H9 (cell line): ENCODE data around the gene PLA2R1. TPM values are rescaled to one million over a fixed set of nuclear protein-coding genes. Genes with fewer than 3 reads are reported as not detected.

ENCODE experiments used
- DNase-seq: peaks from one replicate; pipeline ENCODE4 v3.0.0-alpha.2; 2017
- H2AFZ ChIP-seq: one replicate; pipeline ENCODE4 v1.6.1; 2013; ENCODE audit warnings: mild to moderate bottlenecking, low read length, control low read depth, moderate library complexity
- H2AK5ac ChIP-seq: 2 replicates; pipeline ENCODE4 v1.6.1; 2013; ENCODE audit warnings: low read length, control low read depth, mixed read lengths; ENCODE audit not compliant: insufficient read length
- H2BK120ac ChIP-seq: one replicate; pipeline ENCODE4 v1.6.1; 2013; ENCODE audit warnings: low read depth, mild to moderate bottlenecking, low read length, control low read depth, inconsistent platforms; ENCODE audit not compliant: poor library complexity, severe bottlenecking
- H2BK12ac ChIP-seq: 2 replicates; pipeline ENCODE4 v1.6.1; 2013; ENCODE audit warnings: low read length, control low read depth, mixed read lengths, low read depth; ENCODE audit not compliant: insufficient read length
- H2BK15ac ChIP-seq: 2 replicates; pipeline ENCODE4 v1.6.1; 2013; ENCODE audit warnings: low read depth, low read length, control low read depth
- H2BK20ac ChIP-seq: one replicate; pipeline ENCODE4 v1.6.1; 2013; ENCODE audit warnings: low read depth, mild to moderate bottlenecking, low read length, control low read depth, inconsistent platforms; ENCODE audit not compliant: poor library complexity, severe bottlenecking
- H2BK5ac ChIP-seq: 2 replicates; pipeline ENCODE4 v1.6.1; 2013; ENCODE audit warnings: low read length, control low read depth, mixed read lengths; ENCODE audit not compliant: insufficient read length
- H3K14ac ChIP-seq: 2 replicates; pipeline ENCODE4 v1.6.1; 2013; ENCODE audit warnings: low read length, control low read depth; ENCODE audit not compliant: insufficient read depth
- H3K18ac ChIP-seq: 2 replicates; pipeline ENCODE4 v1.6.1; 2013; ENCODE audit warnings: low read depth, mild to moderate bottlenecking, mixed read lengths, low read length, control low read depth; ENCODE audit not compliant: insufficient read length
- H3K23ac ChIP-seq: 2 replicates; pipeline ENCODE4 v1.6.1; 2013; ENCODE audit warnings: low read length, control low read depth, mixed read lengths, low read depth; ENCODE audit not compliant: insufficient read length
- H3K23me2 ChIP-seq: 2 replicates; pipeline ENCODE4 v1.6.1; 2013; ENCODE audit warnings: low read depth, mild to moderate bottlenecking, mixed read lengths, low read length, control low read depth; ENCODE audit not compliant: insufficient read length, poor library complexity, severe bottlenecking
- H3K27ac ChIP-seq: 2 replicates; pipeline ENCODE4 v1.5.1; 2013; ENCODE audit warnings: low read length, control low read depth, mixed read lengths, low read depth; ENCODE audit not compliant: insufficient read length
- H3K27me3 ChIP-seq: 2 replicates; pipeline ENCODE4 v1.6.1; 2013; ENCODE audit warnings: low read length, control low read depth, inconsistent platforms; ENCODE audit not compliant: insufficient read depth
- H3K4ac ChIP-seq: 2 replicates; pipeline ENCODE4 v1.6.1; 2013; ENCODE audit warnings: low read depth, mild to moderate bottlenecking, control low read depth, inconsistent platforms, low read length, moderate library complexity
- H3K4me1 ChIP-seq: 2 replicates; pipeline ENCODE4 v1.6.1; 2013; ENCODE audit warnings: low read length, control low read depth, inconsistent platforms; ENCODE audit not compliant: insufficient read depth
- H3K4me2 ChIP-seq: 2 replicates; pipeline ENCODE4 v1.6.1; 2013; ENCODE audit warnings: low read length, control low read depth, mixed read lengths; ENCODE audit not compliant: insufficient read length, insufficient read depth
- H3K56ac ChIP-seq: 2 replicates; pipeline ENCODE4 v1.6.1; 2013; ENCODE audit warnings: low read depth, mild to moderate bottlenecking, mixed read lengths, low read length, control low read depth; ENCODE audit not compliant: insufficient read length
- H3K79me1 ChIP-seq: 2 replicates; pipeline ENCODE4 v1.6.1; 2013; ENCODE audit warnings: low read depth, mild to moderate bottlenecking, moderate library complexity, low read length, control low read depth, inconsistent platforms; ENCODE audit not compliant: insufficient read depth, poor library complexity, severe bottlenecking
- H3K79me2 ChIP-seq: 2 replicates; pipeline ENCODE4 v1.6.1; 2013; ENCODE audit warnings: low read length, control low read depth, inconsistent platforms; ENCODE audit not compliant: insufficient read depth
- H3K9ac ChIP-seq: 2 replicates; pipeline ENCODE4 v1.6.1; 2013; ENCODE audit warnings: low read length, control low read depth, mixed read lengths; ENCODE audit not compliant: insufficient read length; ENCODE audit errors: extremely low read depth
- H3K9me3 ChIP-seq: one replicate; pipeline ENCODE4 v1.6.1; 2013; ENCODE audit warnings: low read depth, low read length, inconsistent platforms; ENCODE audit not compliant: control insufficient read depth
- H3T11ph ChIP-seq: one replicate; pipeline ENCODE4 v1.6.1; 2013; ENCODE audit warnings: mild to moderate bottlenecking, low read length, control low read depth, inconsistent platforms
- H4K20me1 ChIP-seq: one replicate; pipeline ENCODE4 v1.6.1; 2013; ENCODE audit not compliant: control insufficient read depth, insufficient read length, insufficient read depth
- H4K5ac ChIP-seq: 2 replicates; pipeline ENCODE4 v1.6.1; 2013; ENCODE audit warnings: low read depth, mild to moderate bottlenecking, mixed read lengths, low read length, control low read depth; ENCODE audit not compliant: insufficient read length
- H4K8ac ChIP-seq: replicated peaks from 2 replicates; pipeline ENCODE4 v1.6.1; 2013; ENCODE audit warnings: low read length, control low read depth, mixed read lengths, low read depth; ENCODE audit not compliant: insufficient read length
- H4K91ac ChIP-seq: 2 replicates; pipeline ENCODE4 v1.6.1; 2013; ENCODE audit warnings: low read depth, mild to moderate bottlenecking, moderate library complexity, mixed read lengths, low read length, control low read depth; ENCODE audit not compliant: insufficient read length
- H3K27ac Mint-ChIP-seq, 3 experiments: 2 replicates in 2 of 3; 3 replicates in 1 of 3; pipeline ENCODE4 v1.8.0; 2020 to 2021; ENCODE audit warnings: mixed read lengths in 3 of 3, mild to moderate bottlenecking in 1 of 3, moderate library complexity in 1 of 3
- H3K27me3 Mint-ChIP-seq: 2 replicates; pipeline ENCODE4 v1.8.0; 2021; ENCODE audit warnings: low read depth, mild to moderate bottlenecking, moderate library complexity, mixed read lengths
- H3K36me3 Mint-ChIP-seq, 3 experiments: 2 replicates in 2 of 3; 3 replicates in 1 of 3; pipeline ENCODE4 v1.8.0; 2020 to 2021; ENCODE audit warnings: low read depth in 3 of 3, mixed read lengths in 3 of 3; ENCODE audit not compliant: insufficient read depth in 1 of 3
- H3K4me1 Mint-ChIP-seq, 2 experiments: 2 replicates each; pipeline ENCODE4 v1.8.0; 2020; ENCODE audit warnings: mixed read lengths in 2 of 2
- H3K4me3 Mint-ChIP-seq, 2 experiments: 2 replicates in 1 of 2; 3 replicates in 1 of 2; pipeline ENCODE4 v1.8.0; 2020 to 2021; ENCODE audit warnings: mild to moderate bottlenecking in 2 of 2, mixed read lengths in 2 of 2, moderate library complexity in 1 of 2
- H3K9me3 Mint-ChIP-seq, 2 experiments: 2 replicates in 1 of 2; 3 replicates in 1 of 2; pipeline ENCODE4 v1.8.0; 2020; ENCODE audit warnings: mild to moderate bottlenecking in 2 of 2, mixed read lengths in 2 of 2, moderate library complexity in 1 of 2
- WGBS: extraction: QIAGEN DNeasy Blood & Tissue Kit; methylation state at CpG from one replicate; pipeline ENCODE4 v1.1.7; 2013; ENCODE audit warnings: missing lambda C conversion rate, low lambda C conversion rate, mixed read lengths; ENCODE audit not compliant: insufficient read length; ENCODE audit errors: extremely low coverage; 5-methylcytosine and 5-hydroxymethylcytosine counted together
- total RNA-seq: library from RNA; stranded (reverse); gene quantifications from 2 replicates; pipeline ENCODE4 v1.2.1, GENCODE V29; 2021
- TF ChIP-seq, protein P1 (sequence below): fragments of 200-600 bp; sonication (generic); conservative IDR thresholded peaks from 3 replicates; pipeline ENCODE4 v1.8.0; 2021; ENCODE audit warnings: antibody characterized with exemption, mild to moderate bottlenecking

PLA2R1 gene
- total RNA-seq, 1 experiment from 2014 or later, result 0.83 TPM

DNA sequence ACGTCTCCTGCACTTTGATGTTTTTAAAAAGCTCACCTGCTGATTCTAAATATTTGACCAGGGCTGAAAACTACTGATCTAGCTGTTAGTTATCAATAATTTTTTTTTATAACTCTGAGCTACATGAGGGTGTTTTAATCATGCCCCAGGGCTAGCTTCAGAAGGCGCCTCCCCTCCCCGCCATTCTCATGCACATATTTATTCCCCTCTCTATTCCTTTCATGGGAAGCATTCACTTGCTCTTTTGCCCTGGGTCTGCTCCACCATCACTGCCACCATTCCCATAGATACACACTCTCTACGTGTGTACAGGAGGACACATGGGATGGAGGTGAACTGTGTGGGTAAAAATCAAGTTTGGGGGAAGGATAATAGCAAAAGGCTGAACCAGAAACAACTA is 101.0 kb downstream of the PLA2R1 start:
- H3K56ac ChIP-seq, result no peak overlapping the region
- H3K36me3 Mint-ChIP-seq, result no peaks in the 10 kb centered on the region
- WGBS, result no CpG with 5 or more reads among the region's 4 CpGs
- H3K27me3 ChIP-seq, result no peaks in the 10 kb centered on the region
- H2BK20ac ChIP-seq, result no peak overlapping the region
- H2AFZ ChIP-seq, result no peak overlapping the region
- no peaks in the 10 kb centered on the region for H4K20me1 ChIP-seq
- H4K5ac ChIP-seq, result no peak overlapping the region
- no peak overlapping the region for H4K8ac ChIP-seq
- no peak overlapping the region for H4K91ac ChIP-seq
- peaks cover 6% of the 10 kb centered on the region; the same call in 1 of the 2 replicates for H3K4me1 ChIP-seq
- no peaks in the 10 kb centered on the region for H3K9me3 ChIP-seq
- H2BK5ac ChIP-seq, result no peak overlapping the region
- no peak overlapping the region for H3T11ph ChIP-seq
- no peak overlapping the region for H2BK15ac ChIP-seq
- H3K4me2 ChIP-seq, result no peak overlapping the region
- peaks cover 10 to 11% of the 10 kb centered on the region in 2 experiments for H3K4me1 Mint-ChIP-seq
- H3K4me3 Mint-ChIP-seq, result no peak overlapping the region
- H2AK5ac ChIP-seq, result no peak overlapping the region
- no peaks in the 10 kb centered on the region for H3K79me2 ChIP-seq
- H3K14ac ChIP-seq, result no peak overlapping the region
- H3K27ac ChIP-seq, result no peak overlapping the region
- H3K18ac ChIP-seq, result no peak overlapping the region
- no peak overlapping the region for H2BK120ac ChIP-seq
- no peaks in the 10 kb centered on the region for H3K23me2 ChIP-seq
- H3K27ac Mint-ChIP-seq, result 0 out of 7 replicates have a peak overlapping the region, but pooled peaks of 1 of the 3 experiments have one; percentile 42
- no peaks in the 10 kb centered on the region for H3K79me1 ChIP-seq
- H3K23ac ChIP-seq, result no peak overlapping the region
- no peak for DNase-seq
- H3K9ac ChIP-seq, result no peak overlapping the region
- H3K9me3 Mint-ChIP-seq, result no peaks in the 10 kb centered on the region
- TF ChIP-seq, protein P1, sequence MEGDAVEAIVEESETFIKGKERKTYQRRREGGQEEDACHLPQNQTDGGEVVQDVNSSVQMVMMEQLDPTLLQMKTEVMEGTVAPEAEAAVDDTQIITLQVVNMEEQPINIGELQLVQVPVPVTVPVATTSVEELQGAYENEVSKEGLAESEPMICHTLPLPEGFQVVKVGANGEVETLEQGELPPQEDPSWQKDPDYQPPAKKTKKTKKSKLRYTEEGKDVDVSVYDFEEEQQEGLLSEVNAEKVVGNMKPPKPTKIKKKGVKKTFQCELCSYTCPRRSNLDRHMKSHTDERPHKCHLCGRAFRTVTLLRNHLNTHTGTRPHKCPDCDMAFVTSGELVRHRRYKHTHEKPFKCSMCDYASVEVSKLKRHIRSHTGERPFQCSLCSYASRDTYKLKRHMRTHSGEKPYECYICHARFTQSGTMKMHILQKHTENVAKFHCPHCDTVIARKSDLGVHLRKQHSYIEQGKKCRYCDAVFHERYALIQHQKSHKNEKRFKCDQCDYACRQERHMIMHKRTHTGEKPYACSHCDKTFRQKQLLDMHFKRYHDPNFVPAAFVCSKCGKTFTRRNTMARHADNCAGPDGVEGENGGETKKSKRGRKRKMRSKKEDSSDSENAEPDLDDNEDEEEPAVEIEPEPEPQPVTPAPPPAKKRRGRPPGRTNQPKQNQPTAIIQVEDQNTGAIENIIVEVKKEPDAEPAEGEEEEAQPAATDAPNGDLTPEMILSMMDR, result no peak
- H3K27me3 Mint-ChIP-seq, result no peaks in the 10 kb centered on the region
- no peak overlapping the region for H2BK12ac ChIP-seq
- no peak overlapping the region for H3K4ac ChIP-seq
